HG03575 (cell line): ENCODE measurements around the gene FASTKD3.

Experiments
- ATAC-seq: cut with Tn5 transposase; IDR thresholded peaks from one replicate; pipeline ENCODE4 v1.9.1; 2021; ENCODE audit not compliant: unreplicated experiment, insufficient number of reproducible peaks, low FRiP score; ENCODE audit errors: extremely low read depth

FASTKD3 gene

GRCh38 chr5:7852542-7852941, 16.3 kb downstream of the FASTKD3 start:
- ATAC-seq = no peak

GRCh38 chr5:7851617-7852289, 17.1 kb downstream of the FASTKD3 start:
- ATAC-seq = no peak

- no peak for ATAC-seq
Measured at GRCh38 chr5:7851240-7851592, 17.6 kb downstream of the FASTKD3 start.

- ATAC-seq = no peak
Measured at GRCh38 chr5:7850395-7851239, 18.2 kb downstream of the FASTKD3 start, which contains the start of gene CFAP90. Gene CFAP90, minus strand, starts transcription at chr5:7851133. Its CDS starts 112 bp downstream, at chr5:7851021.

GRCh38 chr5:7849681-7850394, 19.0 kb downstream of the FASTKD3 start:
- ATAC-seq = no peak

- no peak for ATAC-seq
Measured at GRCh38 chr5:7848296-7848695, 20.5 kb downstream of the FASTKD3 start.

GRCh38 chr5:7846327-7846726, 22.5 kb downstream of the FASTKD3 start:
- ATAC-seq = no peak

- no peak for ATAC-seq
Measured at GRCh38 chr5:7845557-7845956, 23.3 kb downstream of the FASTKD3 start.

GRCh38 chr5:7844901-7845300, 23.9 kb downstream of the FASTKD3 start:
- no peak for ATAC-seq

GRCh38 chr5:7842531-7842930, 26.3 kb downstream of the FASTKD3 start:
- no peak for ATAC-seq

GRCh38 chr5:7837403-7837802, 31.4 kb downstream of the FASTKD3 start:
- no peak for ATAC-seq

GRCh38 chr5:7834982-7835381, 33.8 kb downstream of the FASTKD3 start:
- no peak for ATAC-seq

- ATAC-seq = no peak
Measured at GRCh38 chr5:7828269-7828668, 40.6 kb downstream of the FASTKD3 start.

GRCh38 chr5:7827610-7828009, 41.2 kb downstream of the FASTKD3 start:
- ATAC-seq = no peak

GRCh38 chr5:7825630-7826029, 43.2 kb downstream of the FASTKD3 start:
- ATAC-seq = no peak

- ATAC-seq = no peak
Measured at GRCh38 chr5:7824995-7825394, 43.8 kb downstream of the FASTKD3 start.

- no peak for ATAC-seq
Measured at GRCh38 chr5:7823594-7823993, 45.2 kb downstream of the FASTKD3 start.

- ATAC-seq = no peak
Measured at GRCh38 chr5:7822449-7822848, 46.4 kb downstream of the FASTKD3 start.

- ATAC-seq = no peak
Measured at GRCh38 chr5:7816535-7816901, 52.3 kb downstream of the FASTKD3 start.
